ENCODE data around the gene RALGPS1. TPM values are rescaled to one million over a fixed set of nuclear protein-coding genes. Genes with fewer than 3 reads are reported as not detected.

Gene RALGPS1
- total RNA-seq, 2 experiments from 2014 or later = 2.1 to 2.4 TPM

DNA sequence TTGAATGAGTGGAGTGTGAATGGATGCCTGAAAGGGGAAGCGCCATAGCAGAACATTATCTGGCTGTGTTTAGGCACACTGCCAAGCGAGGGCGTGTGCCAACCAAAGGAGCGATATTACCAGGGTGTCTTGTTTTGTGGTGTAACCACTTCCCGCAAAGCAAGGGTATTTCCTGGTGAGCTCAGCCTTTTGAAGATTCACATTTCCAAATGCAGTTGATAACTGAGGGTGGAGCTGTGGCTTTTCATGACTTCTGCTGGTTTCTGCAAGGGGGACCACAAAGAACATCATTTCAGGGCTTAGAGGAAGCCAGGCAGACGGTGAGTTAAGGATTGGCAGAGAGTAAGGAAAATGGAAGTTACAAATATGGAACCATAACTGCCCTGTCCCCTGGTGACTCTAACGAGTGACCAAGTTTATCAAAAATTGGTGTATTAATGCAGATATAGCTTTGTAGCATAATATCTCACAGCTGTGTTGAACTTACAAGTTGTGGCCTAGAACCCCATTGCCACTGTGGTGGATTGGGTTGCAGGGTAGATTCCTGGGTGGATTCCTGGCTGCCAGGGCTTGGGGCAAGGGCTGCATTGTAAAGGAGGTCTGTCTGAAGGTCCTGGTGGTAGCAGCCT, 71.4 kb downstream of the RALGPS1 start:
- Mint-ChIP-seq H3K36me3 (ENCODE audit: low read depth) (no peaks in the 10 kb centered on the region), H3K4me1 (ENCODE audit: low read depth) (peaks cover 40% of the 10 kb centered on the region), H3K4me3 (no peak overlapping the region), H3K9me3 (peaks cover 7% of the 10 kb centered on the region), H3K27ac (peak overlapping the region; percentile 44), H3K27me3 (ENCODE audit: low read depth) (peaks cover 75% of the 10 kb centered on the region)
- CTCF ChIA-PET = interaction anchor here (0.7 to 2.1 kb wide), 9 partner anchors 14 to 229 kb away, joined by 3 to 12 read pairs (median 3); no protein-coding TSS in a partner anchor
- peak; percentile 94 for DNase-seq
- intact Hi-C loops (cut with micrococcal nuclease) = loop anchor here (1.0 to 10.0 kb wide), 7 partner anchors 19 to 441 kb away; partner anchors contain the start of gene ZBTB43

DNA sequence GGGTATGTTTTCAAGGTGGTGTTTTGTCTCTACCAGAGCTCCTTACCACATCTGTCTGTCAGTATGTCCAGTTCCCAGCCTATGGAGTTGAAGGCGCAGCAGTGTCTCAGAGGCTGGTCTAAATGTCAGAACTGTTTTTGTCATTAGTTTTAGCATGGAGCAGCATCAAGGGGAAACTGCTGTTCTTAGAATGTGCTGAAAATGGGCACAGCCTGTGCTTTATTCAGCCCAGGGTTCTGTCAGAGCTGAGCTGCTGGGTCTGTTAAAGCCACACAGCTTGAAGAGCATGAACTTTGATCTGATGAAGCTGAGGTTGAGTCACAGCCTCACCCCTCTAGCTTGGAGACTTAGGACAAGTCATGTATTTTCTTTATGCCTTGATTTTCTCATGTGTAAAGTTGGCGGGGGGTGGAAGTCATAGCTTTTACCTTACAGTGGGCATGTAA, 71.9 kb downstream of the RALGPS1 start:
- CTCF ChIA-PET = interaction anchor here (0.7 to 2.1 kb wide), 9 partner anchors 13 to 228 kb away, joined by 3 to 12 read pairs (median 3); no protein-coding TSS in a partner anchor
- H3K27ac Mint-ChIP-seq = no peak overlapping the region
- intact Hi-C loops (cut with micrococcal nuclease) = loop anchor here (1.0 to 10.0 kb wide), 6 partner anchors 19 to 440 kb away; partner anchors contain the start of gene ZBTB43
- H3K4me1 Mint-ChIP-seq (ENCODE audit: low read depth) = peaks cover 40% of the 10 kb centered on the region
- peak; percentile 58 for DNase-seq
- no peaks in the 10 kb centered on the region for H3K36me3 Mint-ChIP-seq (ENCODE audit: low read depth)
- H3K27me3 Mint-ChIP-seq (ENCODE audit: low read depth) = peaks cover 77% of the 10 kb centered on the region
- H3K4me3 Mint-ChIP-seq = no peak overlapping the region
- H3K9me3 Mint-ChIP-seq = peaks cover 7% of the 10 kb centered on the region

DNA sequence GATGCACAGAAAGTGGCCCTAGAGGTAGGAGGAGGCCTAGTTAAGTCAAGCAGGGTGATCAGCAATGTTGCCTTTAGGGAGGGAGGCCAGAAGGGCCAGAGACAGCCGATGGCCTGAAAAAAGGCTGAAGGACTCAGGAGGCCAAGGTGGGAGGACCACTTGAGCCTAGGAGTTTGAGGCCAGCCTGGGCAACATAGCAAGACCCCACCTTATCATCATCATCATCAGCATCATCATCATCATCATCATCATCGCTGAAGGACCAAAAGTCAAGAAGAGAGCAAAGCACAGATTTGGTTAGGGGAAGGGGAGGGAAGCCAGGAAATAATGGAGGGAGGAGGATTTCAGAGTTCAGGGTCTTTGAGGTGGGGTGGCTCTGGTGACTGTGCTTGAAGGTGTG, 74.3 kb downstream of the RALGPS1 start:
- CTCF ChIA-PET = no interaction called here

DNA sequence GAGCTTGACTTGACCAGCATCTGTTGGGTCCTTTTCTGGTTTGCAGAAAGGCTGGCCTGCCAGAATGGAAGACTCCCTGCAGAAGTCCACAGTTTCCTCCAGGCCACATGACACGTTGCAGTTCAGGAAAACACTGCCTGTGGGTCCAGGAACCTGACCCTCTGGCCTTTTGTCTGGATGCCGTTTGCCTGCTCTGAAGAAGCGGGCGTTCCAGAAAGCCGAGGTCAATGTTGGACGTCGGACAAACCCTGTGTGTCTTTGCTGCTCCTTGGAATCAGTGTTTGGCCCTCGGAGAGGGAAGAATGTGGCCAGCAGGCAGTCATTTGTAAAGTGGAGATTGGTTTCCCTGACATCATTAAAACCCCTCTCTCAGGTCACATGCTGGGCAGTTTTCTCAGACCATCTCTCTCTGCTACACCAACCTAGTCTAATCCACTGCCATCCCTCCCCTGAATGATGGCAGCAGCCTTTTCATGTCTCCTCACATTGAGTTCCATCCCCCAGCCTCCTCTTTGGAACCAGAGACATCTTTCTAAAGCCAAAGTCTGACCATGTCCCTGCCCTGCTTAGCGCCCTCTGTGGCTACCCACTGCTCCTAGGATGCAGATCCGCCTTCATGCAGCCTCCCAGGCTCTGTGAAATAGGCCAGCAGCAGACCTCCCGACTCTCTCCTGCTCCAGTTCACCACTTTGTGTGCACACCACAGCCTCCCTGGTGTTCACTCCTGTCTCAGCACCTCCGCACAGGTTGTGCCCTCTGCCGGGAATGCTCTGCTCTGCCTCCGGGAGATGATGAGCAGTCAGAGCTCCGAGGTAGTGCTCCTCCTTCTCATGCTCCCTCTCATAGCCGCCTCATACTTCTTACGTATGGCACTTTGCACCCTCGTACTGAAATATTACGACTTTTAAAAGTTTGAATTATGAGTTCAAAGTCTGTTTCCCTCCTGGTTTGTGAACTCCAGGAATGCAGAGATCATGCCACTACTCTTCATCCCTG, 75.6 kb downstream of the RALGPS1 start:
- peaks cover 6% of the 10 kb centered on the region for H3K9me3 Mint-ChIP-seq
- peaks cover 3% of the 10 kb centered on the region for H3K36me3 Mint-ChIP-seq (ENCODE audit: low read depth)
- CTCF ChIA-PET = no interaction called here
- intact Hi-C loops (cut with micrococcal nuclease) = loop anchor here (10.0 kb wide), 1 partner anchor 185 kb away; the partner anchor contains the start of gene ZBTB43
- H3K27me3 Mint-ChIP-seq (ENCODE audit: low read depth) = peaks cover 73% of the 10 kb centered on the region
- H3K4me3 Mint-ChIP-seq = no peak overlapping the region
- no peak overlapping the region for H3K27ac Mint-ChIP-seq
- H3K4me1 Mint-ChIP-seq (ENCODE audit: low read depth) = peaks cover 34% of the 10 kb centered on the region
- no peak for DNase-seq

More for the DNA sequence above, 74.3 kb downstream of the RALGPS1 start:
- no peak overlapping the region for H3K27ac Mint-ChIP-seq
- peaks cover 77% of the 10 kb centered on the region for H3K27me3 Mint-ChIP-seq (ENCODE audit: low read depth)
- no peak for DNase-seq
- peaks cover 40% of the 10 kb centered on the region for H3K4me1 Mint-ChIP-seq (ENCODE audit: low read depth)
- H3K9me3 Mint-ChIP-seq = peaks cover 6% of the 10 kb centered on the region
- no peak overlapping the region for H3K4me3 Mint-ChIP-seq
- peaks cover 3% of the 10 kb centered on the region for H3K36me3 Mint-ChIP-seq (ENCODE audit: low read depth)
- intact Hi-C loops (cut with micrococcal nuclease) = loop anchor here (10.0 kb wide), 1 partner anchor 184 kb away; the partner anchor contains the start of gene ZBTB43

DNA sequence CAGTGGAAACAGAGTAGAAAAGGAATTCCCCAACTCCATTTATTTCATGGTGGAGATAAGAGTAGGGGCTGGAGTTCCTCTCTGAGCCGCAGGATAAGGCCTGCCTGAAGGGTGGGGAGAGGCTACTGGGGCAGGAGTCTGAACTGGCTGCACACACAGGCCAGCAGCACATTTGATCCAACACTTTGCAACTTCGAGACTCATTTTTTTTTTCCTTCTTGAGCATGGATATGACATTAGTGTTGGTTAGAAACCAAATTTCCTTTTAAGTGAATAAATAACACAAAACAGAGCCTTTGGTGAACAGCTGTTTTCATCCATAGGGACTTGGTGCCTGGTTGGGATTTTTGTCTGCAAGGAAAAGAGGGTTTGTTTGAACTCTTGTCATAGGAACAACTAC, 76.6 kb downstream of the RALGPS1 start:
- no peak overlapping the region for H3K27ac Mint-ChIP-seq
- intact Hi-C loops (cut with micrococcal nuclease) = no loop called here
- peaks cover 3% of the 10 kb centered on the region for H3K36me3 Mint-ChIP-seq (ENCODE audit: low read depth)

DNA sequence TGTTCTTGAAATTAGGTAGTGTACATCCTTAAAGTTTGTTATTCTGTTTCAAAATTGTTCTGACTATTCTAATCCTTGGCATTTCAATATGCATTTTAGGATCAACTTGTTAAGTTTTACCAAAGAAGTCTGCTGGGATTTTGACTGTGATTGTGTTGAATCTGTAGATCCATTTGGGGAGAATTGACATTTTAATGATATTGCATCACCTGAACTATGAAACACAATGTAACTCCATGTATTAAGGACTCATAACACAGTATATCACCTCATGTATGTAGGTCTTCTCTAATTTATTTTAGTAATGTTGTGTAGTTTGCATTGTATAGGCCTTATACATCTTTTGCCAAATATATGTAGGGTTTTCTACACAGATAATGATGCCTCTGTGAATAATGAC, 77.8 kb downstream of the RALGPS1 start:
- CTCF ChIA-PET = no interaction called here
- DNase-seq = no peak
- Mint-ChIP-seq H3K4me1 (ENCODE audit: low read depth) (peaks cover 14% of the 10 kb centered on the region), H3K27me3 (ENCODE audit: low read depth) (peaks cover 76% of the 10 kb centered on the region), H3K27ac (no peak overlapping the region), H3K4me3 (no peak overlapping the region), H3K9me3 (peaks cover 11% of the 10 kb centered on the region), H3K36me3 (ENCODE audit: low read depth) (peaks cover 6% of the 10 kb centered on the region)
- intact Hi-C loops (cut with micrococcal nuclease) = no loop called here

More for the DNA sequence above, 76.6 kb downstream of the RALGPS1 start:
- H3K27me3 Mint-ChIP-seq (ENCODE audit: low read depth) = peaks cover 77% of the 10 kb centered on the region
- no peak for DNase-seq
- H3K9me3 Mint-ChIP-seq = peaks cover 6% of the 10 kb centered on the region
- no peak overlapping the region for H3K4me3 Mint-ChIP-seq
- CTCF ChIA-PET = no interaction called here
- peaks cover 26% of the 10 kb centered on the region for H3K4me1 Mint-ChIP-seq (ENCODE audit: low read depth)

DNA sequence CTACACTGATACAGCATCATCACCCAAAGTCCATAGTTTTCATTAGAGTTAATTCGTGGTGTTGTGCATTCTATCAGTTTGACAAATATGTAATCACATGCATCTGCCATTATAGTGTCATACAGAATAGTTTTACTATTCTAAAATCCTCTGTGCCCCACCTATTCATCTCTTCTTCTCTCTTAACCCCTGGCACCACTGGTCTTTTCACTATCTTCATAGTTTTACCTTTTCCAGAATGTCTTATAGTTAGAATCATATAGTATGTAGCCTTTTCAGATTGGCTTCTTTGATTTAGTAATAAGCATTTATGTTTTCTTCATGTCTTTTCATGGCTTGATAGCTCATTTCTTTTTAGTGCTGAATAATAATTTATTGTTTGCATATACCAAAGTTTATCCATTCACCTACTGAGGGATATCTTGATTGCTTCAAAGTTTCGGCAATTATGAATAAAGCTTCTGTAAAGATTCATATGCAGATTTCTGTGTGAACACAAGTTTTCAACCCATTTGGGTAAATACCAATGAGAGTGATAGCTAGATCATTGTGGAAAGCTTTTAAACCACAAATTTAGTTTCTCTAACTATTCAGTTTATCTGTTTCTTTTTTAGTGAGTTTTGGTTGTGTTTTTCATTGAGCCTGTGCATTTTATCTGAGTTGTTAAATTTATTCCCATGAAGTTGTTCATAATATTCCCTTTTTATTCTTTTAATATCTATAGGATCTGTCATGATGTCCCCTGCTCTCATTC, 84.9 kb downstream of the RALGPS1 start:
- peaks cover 22% of the 10 kb centered on the region for H3K27me3 Mint-ChIP-seq (ENCODE audit: low read depth)
- no peak overlapping the region for H3K27ac Mint-ChIP-seq
- H3K9me3 Mint-ChIP-seq = peaks cover 8% of the 10 kb centered on the region
- intact Hi-C loops (cut with micrococcal nuclease) = no loop called here
- H3K36me3 Mint-ChIP-seq (ENCODE audit: low read depth) = peaks cover 5% of the 10 kb centered on the region
- CTCF ChIA-PET = interaction anchor here (1.4 kb wide), 1 partner anchor 13 kb away, joined by 5 read pairs; no protein-coding TSS in a partner anchor
- DNase-seq = no peak
- no peak overlapping the region for H3K4me3 Mint-ChIP-seq
- peaks cover 10% of the 10 kb centered on the region for H3K4me1 Mint-ChIP-seq (ENCODE audit: low read depth)

DNA sequence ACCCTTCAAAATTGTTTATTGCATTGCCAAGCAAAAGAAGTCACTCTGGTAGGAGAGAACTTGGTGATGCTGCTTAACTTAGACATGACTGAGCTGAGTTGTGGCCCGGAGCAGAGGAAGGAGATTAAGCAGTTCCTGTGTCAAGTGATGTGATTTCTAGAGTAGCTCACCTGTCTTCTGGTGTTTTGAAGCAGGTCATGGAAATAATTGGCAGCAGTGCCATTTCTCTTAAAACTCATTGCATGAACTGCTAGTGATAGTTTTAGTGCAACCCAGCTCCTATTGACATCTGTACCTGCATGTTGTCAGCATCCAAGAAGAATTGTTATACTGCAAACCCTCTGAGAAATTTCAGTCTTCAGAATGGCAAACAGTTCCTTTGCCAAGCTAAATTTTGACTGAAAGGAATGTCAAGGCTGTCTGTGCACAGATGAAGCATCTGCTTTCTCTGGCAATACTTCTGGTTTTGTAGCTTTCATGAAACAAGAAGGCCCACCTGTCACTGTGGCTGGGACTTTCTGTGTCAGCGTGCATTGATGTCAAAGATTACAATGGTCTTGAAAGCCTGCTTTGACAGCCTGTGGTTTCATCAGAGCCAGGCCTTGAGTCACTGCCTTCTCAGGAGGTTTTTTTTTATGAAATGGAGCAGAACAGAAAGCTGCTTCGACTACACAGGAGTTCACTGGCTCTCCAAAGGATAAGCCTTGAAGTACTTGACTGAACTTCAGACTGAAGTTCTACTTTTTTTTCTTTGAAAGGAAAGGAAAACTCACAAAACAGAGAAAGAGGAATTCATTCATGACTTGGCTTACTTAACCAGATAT, 90.6 kb downstream of the RALGPS1 start:
- peaks cover 21% of the 10 kb centered on the region for H3K4me1 Mint-ChIP-seq (ENCODE audit: low read depth)
- H3K4me3 Mint-ChIP-seq = no peak overlapping the region
- DNase-seq = peak; percentile 91
- peak overlapping the region; percentile 76 for H3K27ac Mint-ChIP-seq
- intact Hi-C loops (cut with micrococcal nuclease) = loop anchor here (1.0 to 2.0 kb wide), 5 partner anchors 19 to 421 kb away; no protein-coding TSS in a partner anchor
- CTCF ChIA-PET = interaction anchor here (1.0 to 2.1 kb wide), 2 partner anchors 19 to 64 kb away, joined by 5 to 12 read pairs; no protein-coding TSS in a partner anchor
- H3K27me3 Mint-ChIP-seq (ENCODE audit: low read depth) = peaks cover 34% of the 10 kb centered on the region
- no peaks in the 10 kb centered on the region for H3K9me3 Mint-ChIP-seq
- H3K36me3 Mint-ChIP-seq (ENCODE audit: low read depth) = no peaks in the 10 kb centered on the region

DNA sequence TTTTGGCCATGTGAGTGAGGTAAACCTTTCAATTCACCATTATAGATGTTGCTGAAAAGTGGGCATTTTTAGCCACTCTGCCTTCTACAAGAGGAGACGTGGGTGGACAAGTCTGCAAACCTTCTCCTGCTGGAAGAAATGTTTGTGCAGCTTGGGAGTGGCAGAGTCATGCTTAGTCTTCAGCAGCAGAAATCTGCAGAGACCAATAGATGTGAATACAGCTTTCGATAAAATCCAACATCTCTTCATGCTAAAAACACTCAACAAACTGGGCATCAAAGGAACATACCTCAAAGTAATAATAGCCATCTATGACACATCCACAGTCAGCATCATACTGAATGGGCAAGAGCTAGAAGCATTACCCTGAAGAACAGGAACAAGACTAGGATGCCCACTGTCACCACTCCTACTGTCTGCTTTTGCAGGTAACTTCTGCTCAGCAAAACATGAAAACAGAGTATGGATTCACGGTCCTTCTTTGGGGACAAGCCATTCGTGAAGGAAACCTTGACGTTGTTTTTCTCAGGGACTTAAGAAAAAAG, 91.3 kb downstream of the RALGPS1 start:
- Mint-ChIP-seq H3K9me3 (no peaks in the 10 kb centered on the region), H3K4me3 (no peak overlapping the region), H3K27me3 (ENCODE audit: low read depth) (peaks cover 38% of the 10 kb centered on the region), H3K36me3 (ENCODE audit: low read depth) (no peaks in the 10 kb centered on the region), H3K27ac (peak overlapping the region; percentile 76), H3K4me1 (ENCODE audit: low read depth) (peaks cover 20% of the 10 kb centered on the region)
- DNase-seq = no peak
- intact Hi-C loops (cut with micrococcal nuclease) = loop anchor here (1.0 to 2.0 kb wide), 5 partner anchors 20 to 420 kb away; no protein-coding TSS in a partner anchor
- CTCF ChIA-PET = interaction anchor here (2.1 kb wide), 1 partner anchor 19 kb away, joined by 12 read pairs; no protein-coding TSS in a partner anchor

DNA sequence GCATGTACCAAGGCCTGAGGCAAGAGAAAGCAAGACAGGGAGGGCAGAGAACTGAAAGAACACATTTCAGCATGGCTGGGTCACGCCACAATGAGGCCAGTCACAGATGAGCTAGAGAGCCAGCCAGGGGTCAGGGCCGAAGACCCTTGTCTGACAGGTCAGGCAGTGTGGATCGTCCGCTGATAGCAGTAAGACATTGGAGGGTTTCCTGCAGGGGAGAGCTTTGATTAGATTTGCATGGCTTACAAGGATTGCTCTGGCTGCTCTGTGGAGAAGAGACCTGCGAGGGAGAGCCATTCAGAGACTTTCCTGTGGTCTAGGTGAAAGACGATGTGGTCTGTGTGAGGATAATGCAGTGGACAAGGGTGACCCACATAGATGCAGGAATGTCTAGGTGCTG, 93.1 kb downstream of the RALGPS1 start:
- Mint-ChIP-seq H3K9me3 (no peaks in the 10 kb centered on the region), H3K27ac (no peak overlapping the region), H3K36me3 (ENCODE audit: low read depth) (no peaks in the 10 kb centered on the region), H3K4me1 (ENCODE audit: low read depth) (peaks cover 20% of the 10 kb centered on the region), H3K27me3 (ENCODE audit: low read depth) (peaks cover 37% of the 10 kb centered on the region), H3K4me3 (no peak overlapping the region)
- CTCF ChIA-PET = no interaction called here
- intact Hi-C loops (cut with micrococcal nuclease) = no loop called here
- DNase-seq = no peak

DNA sequence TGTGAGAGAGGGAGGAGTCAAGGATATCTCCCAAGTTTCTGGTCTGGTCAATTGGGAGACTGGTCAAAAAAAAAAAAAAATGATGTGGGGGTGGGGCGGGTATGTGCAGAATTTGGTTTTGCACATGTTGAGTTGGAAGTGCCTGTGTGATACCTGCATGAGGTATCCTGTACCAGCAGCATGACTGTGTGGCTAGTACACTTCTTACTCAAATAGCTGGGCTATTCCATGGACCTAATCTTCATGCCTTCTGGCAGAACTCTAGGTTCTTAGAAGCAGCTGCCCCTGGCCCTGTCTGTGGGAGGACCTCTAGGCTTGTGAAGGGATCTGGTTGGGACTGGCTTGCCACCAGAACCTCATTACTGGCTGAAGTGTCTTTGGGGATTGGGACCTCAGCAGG, 93.5 kb downstream of the RALGPS1 start:
- Mint-ChIP-seq H3K27me3 (ENCODE audit: low read depth) (peaks cover 37% of the 10 kb centered on the region), H3K4me3 (no peak overlapping the region), H3K9me3 (no peaks in the 10 kb centered on the region), H3K27ac (no peak overlapping the region), H3K4me1 (ENCODE audit: low read depth) (peaks cover 20% of the 10 kb centered on the region), H3K36me3 (ENCODE audit: low read depth) (no peaks in the 10 kb centered on the region)
- CTCF ChIA-PET = no interaction called here
- DNase-seq = no peak
- intact Hi-C loops (cut with micrococcal nuclease) = no loop called here

Measured in activated naive CD4-positive, alpha-beta T cell treated with anti-CD3 and anti-CD28 coated beads for 36 hours (primary cell).